Stimulated activated effector memory CD8-positive, alpha-beta T cell treated with anti-CD3 and anti-CD28 coated beads, Interleukin-12 subunit alpha, Interleukin-12 subunit beta, amount 100 ng/mL, for 72 hours (primary cell): Measurements from ENCODE around the gene CCDC149.
"Not testable (repeated sequence)": the region's sequence is repeated elsewhere in the genome, so short reads cannot be mapped to it uniquely, and the experiment has no call there.

Experiments
- ATAC-seq: fragments of 150-1000 bp; cut with Tn5 transposase; 2 replicates; pipeline ENCODE4 v1.10.0; 2021
- DNase-seq, 2 donors: peaks; one replicate each; pipeline ENCODE4 v3.0.0; 2021 to 2022; ENCODE audit warnings: low spot score in 2 of 2
- H3K27ac Mint-ChIP-seq: one replicate; pipeline ENCODE4 v1.8.0; 2022; ENCODE audit warnings: mild to moderate bottlenecking, mixed read lengths
- H3K36me3 Mint-ChIP-seq: one replicate; pipeline ENCODE4 v1.8.0; 2022; ENCODE audit warnings: mild to moderate bottlenecking, mixed read lengths
- H3K4me1 Mint-ChIP-seq: one replicate; pipeline ENCODE4 v1.8.0; 2022; ENCODE audit warnings: mixed read lengths
- H3K4me3 Mint-ChIP-seq: one replicate; pipeline ENCODE4 v1.8.0; 2022; ENCODE audit warnings: mild to moderate bottlenecking, mixed read lengths
- H3K9me3 Mint-ChIP-seq: one replicate; pipeline ENCODE4 v1.8.0; 2022; ENCODE audit warnings: mixed read lengths

Gene CCDC149

GRCh38 chr4:24924309-24924781 is 11.5 kb upstream of the CCDC149 start:
- peaks cover 4% of the 10 kb centered on the region for H3K9me3 Mint-ChIP-seq
- H3K36me3 Mint-ChIP-seq: no peaks in the 10 kb centered on the region
- ATAC-seq: no peak
- no peak for DNase-seq
- no peaks in the 10 kb centered on the region for H3K4me1 Mint-ChIP-seq
- H3K4me3 Mint-ChIP-seq: no peak overlapping the region
- H3K27ac Mint-ChIP-seq: no peak overlapping the region

GRCh38 chr4:24923550-24923949 is 10.7 kb upstream of the CCDC149 start:
- Mint-ChIP-seq H3K4me3 (no peak overlapping the region), H3K27ac (no peak overlapping the region), H3K4me1 (no peaks in the 10 kb centered on the region), H3K36me3 (no peaks in the 10 kb centered on the region), H3K9me3 (peaks cover 5% of the 10 kb centered on the region)
- no peak for DNase-seq
- no peak for ATAC-seq

GRCh38 chr4:24923002-24923401 is 10.2 kb upstream of the CCDC149 start:
- H3K36me3 Mint-ChIP-seq: no peaks in the 10 kb centered on the region
- H3K4me3 Mint-ChIP-seq: no peak overlapping the region
- ATAC-seq (no peak), DNase-seq (no peak)
- no peak overlapping the region for H3K27ac Mint-ChIP-seq
- no peaks in the 10 kb centered on the region for H3K4me1 Mint-ChIP-seq
- H3K9me3 Mint-ChIP-seq: peaks cover 5% of the 10 kb centered on the region

- Mint-ChIP-seq H3K27ac (no peak overlapping the region), H3K36me3 (no peaks in the 10 kb centered on the region), H3K9me3 (peaks cover 7% of the 10 kb centered on the region), H3K4me3 (no peak overlapping the region), H3K4me1 (no peaks in the 10 kb centered on the region)
- no peak for DNase-seq
- no peak for ATAC-seq
Measured at GRCh38 chr4:24922416-24922815, 9.6 kb upstream of the CCDC149 start.

GRCh38 chr4:24921491-24921890 is 8.6 kb upstream of the CCDC149 start:
- Mint-ChIP-seq H3K4me1 (no peaks in the 10 kb centered on the region), H3K9me3 (peaks cover 9% of the 10 kb centered on the region), H3K4me3 (no peak overlapping the region), H3K36me3 (no peaks in the 10 kb centered on the region), H3K27ac (no peak overlapping the region)
- ATAC-seq: no peak
- DNase-seq: no peak

- DNase-seq: no peak
- ATAC-seq: no peak
- Mint-ChIP-seq H3K36me3 (no peaks in the 10 kb centered on the region), H3K27ac (no peak overlapping the region), H3K4me1 (no peaks in the 10 kb centered on the region), H3K4me3 (no peak overlapping the region), H3K9me3 (peaks cover 9% of the 10 kb centered on the region)
Measured at GRCh38 chr4:24920008-24920407, 7.2 kb upstream of the CCDC149 start.

GRCh38 chr4:24917076-24917856 is 4.4 kb upstream of the CCDC149 start:
- H3K9me3 Mint-ChIP-seq: peaks cover 9% of the 10 kb centered on the region

GRCh38 chr4:24915121-24915922 is 2.5 kb upstream of the CCDC149 start:
- peaks cover 7% of the 10 kb centered on the region for H3K9me3 Mint-ChIP-seq
- H3K4me1 Mint-ChIP-seq: no peaks in the 10 kb centered on the region
- H3K36me3 Mint-ChIP-seq: no peaks in the 10 kb centered on the region
- DNase-seq: no peak
- ATAC-seq: no peak
- no peak overlapping the region for H3K4me3 Mint-ChIP-seq
- no peak overlapping the region for H3K27ac Mint-ChIP-seq

More at GRCh38 chr4:24917076-24917856, 4.4 kb upstream of the CCDC149 start:
- Mint-ChIP-seq H3K4me1 (no peaks in the 10 kb centered on the region), H3K36me3 (no peaks in the 10 kb centered on the region), H3K4me3 (no peak overlapping the region), H3K27ac (no peak overlapping the region)
- ATAC-seq: no peak
- DNase-seq: no peak

GRCh38 chr4:24914460-24914859 is 1.6 kb upstream of the CCDC149 start:
- Mint-ChIP-seq H3K4me1 (no peaks in the 10 kb centered on the region), H3K36me3 (no peaks in the 10 kb centered on the region), H3K9me3 (peaks cover 10% of the 10 kb centered on the region), H3K27ac (no peak overlapping the region), H3K4me3 (no peak overlapping the region)
- no peak for ATAC-seq
- no peak for DNase-seq

GRCh38 chr4:24913119-24913485 is 260 bp upstream of the CCDC149 start:
- Mint-ChIP-seq H3K9me3 (peaks cover 8% of the 10 kb centered on the region), H3K4me1 (no peaks in the 10 kb centered on the region), H3K27ac (no peak overlapping the region), H3K36me3 (no peaks in the 10 kb centered on the region), H3K4me3 (no peak overlapping the region)
- ATAC-seq (no peak), DNase-seq (no peak)

- H3K4me1 Mint-ChIP-seq: no peaks in the 10 kb centered on the region
- no peaks in the 10 kb centered on the region for H3K36me3 Mint-ChIP-seq
- H3K9me3 Mint-ChIP-seq: peaks cover 3% of the 10 kb centered on the region
- no peak overlapping the region for H3K4me3 Mint-ChIP-seq
- H3K27ac Mint-ChIP-seq: no peak overlapping the region
- no peak for DNase-seq
- no peak for ATAC-seq
Measured at GRCh38 chr4:24910499-24910898, 2.3 kb downstream of the CCDC149 start.

- H3K4me1 Mint-ChIP-seq, ATAC-seq, H3K4me3 Mint-ChIP-seq, H3K9me3 Mint-ChIP-seq, H3K36me3 Mint-ChIP-seq, H3K27ac Mint-ChIP-seq, DNase-seq: not testable (repeated sequence)
Measured at GRCh38 chr4:24909606-24910005, 3.2 kb downstream of the CCDC149 start.

- DNase-seq: no peak
- Mint-ChIP-seq H3K27ac (no peak overlapping the region), H3K36me3 (no peaks in the 10 kb centered on the region), H3K4me3 (no peak overlapping the region), H3K4me1 (no peaks in the 10 kb centered on the region), H3K9me3 (no peaks in the 10 kb centered on the region)
- ATAC-seq: no peak
Measured at GRCh38 chr4:24897639-24898038, 15.2 kb downstream of the CCDC149 start.

- ATAC-seq (no peak), DNase-seq (no peak)
- Mint-ChIP-seq H3K4me3 (no peak overlapping the region), H3K4me1 (no peaks in the 10 kb centered on the region), H3K36me3 (no peaks in the 10 kb centered on the region), H3K9me3 (no peaks in the 10 kb centered on the region), H3K27ac (no peak overlapping the region)
Measured at GRCh38 chr4:24896977-24897376, 15.9 kb downstream of the CCDC149 start.

GRCh38 chr4:24896056-24896455 is 16.8 kb downstream of the CCDC149 start:
- DNase-seq (no peak), ATAC-seq (no peak)
- no peak overlapping the region for H3K27ac Mint-ChIP-seq
- no peak overlapping the region for H3K4me3 Mint-ChIP-seq
- H3K36me3 Mint-ChIP-seq: no peaks in the 10 kb centered on the region
- no peaks in the 10 kb centered on the region for H3K4me1 Mint-ChIP-seq
- H3K9me3 Mint-ChIP-seq: no peaks in the 10 kb centered on the region

GRCh38 chr4:24895461-24895860 is 17.4 kb downstream of the CCDC149 start:
- DNase-seq (no peak), ATAC-seq (no peak)
- H3K27ac Mint-ChIP-seq: no peak overlapping the region
- H3K36me3 Mint-ChIP-seq: no peaks in the 10 kb centered on the region
- no peaks in the 10 kb centered on the region for H3K4me1 Mint-ChIP-seq
- no peaks in the 10 kb centered on the region for H3K9me3 Mint-ChIP-seq
- H3K4me3 Mint-ChIP-seq: no peak overlapping the region
